Tibial nerve (tissue), 3 donors: ENCODE data around the gene TLR9.

ENCODE experiments used
- POLR2A ChIP-seq, 2 donors: fragments of 450-650 bp; IDR thresholded peaks; one replicate each; pipeline ENCODE4 v1.6.1; 2017; ENCODE audit warnings: antibody characterized with exemption in 2 of 2, mild to moderate bottlenecking in 2 of 2, moderate library complexity in 2 of 2
- TF ChIP-seq, protein P1 (sequence below), 5 experiments: fragments of 200-600 bp in 3 of 5; fragments of 450-650 bp in 2 of 5; sonication (generic) in 3 of 5; IDR thresholded peaks; one replicate each; pipeline ENCODE4 v1.5.1; 2016 to 2019; ENCODE audit warnings: antibody characterized with exemption in 5 of 5, mild to moderate bottlenecking in 3 of 5, moderate library complexity in 2 of 5

- TF ChIP-seq, protein P1, sequence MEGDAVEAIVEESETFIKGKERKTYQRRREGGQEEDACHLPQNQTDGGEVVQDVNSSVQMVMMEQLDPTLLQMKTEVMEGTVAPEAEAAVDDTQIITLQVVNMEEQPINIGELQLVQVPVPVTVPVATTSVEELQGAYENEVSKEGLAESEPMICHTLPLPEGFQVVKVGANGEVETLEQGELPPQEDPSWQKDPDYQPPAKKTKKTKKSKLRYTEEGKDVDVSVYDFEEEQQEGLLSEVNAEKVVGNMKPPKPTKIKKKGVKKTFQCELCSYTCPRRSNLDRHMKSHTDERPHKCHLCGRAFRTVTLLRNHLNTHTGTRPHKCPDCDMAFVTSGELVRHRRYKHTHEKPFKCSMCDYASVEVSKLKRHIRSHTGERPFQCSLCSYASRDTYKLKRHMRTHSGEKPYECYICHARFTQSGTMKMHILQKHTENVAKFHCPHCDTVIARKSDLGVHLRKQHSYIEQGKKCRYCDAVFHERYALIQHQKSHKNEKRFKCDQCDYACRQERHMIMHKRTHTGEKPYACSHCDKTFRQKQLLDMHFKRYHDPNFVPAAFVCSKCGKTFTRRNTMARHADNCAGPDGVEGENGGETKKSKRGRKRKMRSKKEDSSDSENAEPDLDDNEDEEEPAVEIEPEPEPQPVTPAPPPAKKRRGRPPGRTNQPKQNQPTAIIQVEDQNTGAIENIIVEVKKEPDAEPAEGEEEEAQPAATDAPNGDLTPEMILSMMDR (IDR thresholded peaks at IDR 0.05), result no peak
- no peak for TF ChIP-seq POLR2A (IDR thresholded peaks at IDR 0.05)
Observed at GRCh38 chr3:52172262-52172757, 53.1 kb downstream of the TLR9 start.
